NCI-H1092 (cell line): Measurements from ENCODE around the gene EME1.

Experiments
- DNase-seq: peaks from one replicate; lab custom pipeline; 2025; lab: John Stamatoyannopoulos, UW

EME1 gene

DNA sequence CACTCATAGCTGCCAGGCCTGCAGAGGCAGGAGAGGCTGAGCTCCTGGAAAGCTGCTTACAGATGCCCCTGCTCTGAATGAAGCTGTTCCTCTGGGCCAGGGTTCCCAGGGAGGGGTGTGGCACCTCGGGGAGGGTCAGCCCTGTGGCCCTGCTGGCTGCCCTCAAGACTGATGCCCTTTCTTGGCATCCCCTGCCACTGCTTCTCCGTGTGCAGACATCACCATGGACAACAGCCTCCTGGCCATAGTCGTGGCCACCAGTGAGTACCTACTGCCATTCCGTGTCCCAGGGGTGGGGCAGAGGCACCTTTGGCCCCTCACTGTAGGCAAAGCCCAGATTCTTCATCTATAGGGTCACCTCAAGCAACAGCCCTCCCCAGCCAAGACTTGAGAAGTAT lies 9.0 kb upstream of the EME1 start:
- no peak for DNase-seq

- DNase-seq, result no peak
Observed at GRCh38 chr17:50364715-50365114, 8.3 kb upstream of the EME1 start.

GRCh38 chr17:50365165-50365564 lies 7.9 kb upstream of the EME1 start:
- DNase-seq, result no peak

DNA sequence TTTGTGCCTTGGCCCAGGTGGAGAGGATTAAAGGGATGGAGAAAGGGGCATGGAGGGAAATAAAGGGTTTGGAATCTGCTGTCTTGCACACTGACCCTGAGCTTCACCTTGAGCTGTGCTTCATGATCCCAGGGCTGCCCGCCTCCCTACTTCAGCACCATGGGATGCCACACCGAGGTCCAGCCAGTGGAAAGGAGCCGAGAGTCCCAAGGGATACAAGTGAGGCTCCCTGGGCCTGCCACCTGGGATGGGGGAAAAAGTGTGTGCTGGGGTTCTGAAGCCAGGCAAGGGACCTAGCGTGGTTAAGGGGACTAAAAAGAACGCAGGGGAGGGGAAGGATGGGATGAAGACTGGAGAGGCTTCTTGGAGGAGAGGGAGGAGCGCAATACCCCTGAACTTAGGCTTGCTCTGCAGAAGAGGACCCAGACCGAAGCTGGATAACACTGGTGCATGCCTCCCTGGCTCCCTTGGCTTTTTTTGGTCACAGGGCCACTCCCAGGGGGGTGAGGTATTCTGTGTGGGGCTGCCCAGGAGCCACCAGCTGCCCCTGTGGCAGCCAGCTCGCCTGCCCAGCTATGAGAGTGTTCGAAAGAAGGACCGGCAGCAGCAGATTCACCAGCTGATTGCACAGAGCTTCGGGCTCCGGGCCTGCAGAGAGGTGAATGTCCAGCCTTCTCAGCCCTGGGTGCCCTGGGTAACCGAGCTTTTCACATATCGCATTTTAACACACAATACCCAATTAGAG lies 7.2 kb upstream of the EME1 start:
- no peak for DNase-seq

DNA sequence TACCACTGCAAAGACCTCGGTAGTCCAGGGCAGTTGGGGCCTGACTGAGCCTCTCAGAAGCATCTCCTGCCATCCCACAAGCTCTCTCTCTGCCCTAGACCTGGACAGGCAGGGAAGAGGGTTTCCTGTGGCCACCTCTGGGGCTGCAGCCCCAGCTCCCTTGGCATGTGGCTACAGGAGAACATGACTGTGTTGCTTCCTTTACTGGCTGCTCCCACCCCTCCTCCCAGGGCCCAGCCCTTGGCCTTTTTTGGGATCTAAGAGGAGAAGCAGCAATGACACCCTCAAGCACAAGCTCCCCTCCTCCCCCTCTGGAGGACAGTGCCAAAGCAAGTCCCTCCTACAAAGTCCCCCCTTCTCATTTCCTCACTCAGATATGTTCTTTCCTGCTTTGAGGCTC lies 5.6 kb upstream of the EME1 start:
- no peak for DNase-seq

DNA sequence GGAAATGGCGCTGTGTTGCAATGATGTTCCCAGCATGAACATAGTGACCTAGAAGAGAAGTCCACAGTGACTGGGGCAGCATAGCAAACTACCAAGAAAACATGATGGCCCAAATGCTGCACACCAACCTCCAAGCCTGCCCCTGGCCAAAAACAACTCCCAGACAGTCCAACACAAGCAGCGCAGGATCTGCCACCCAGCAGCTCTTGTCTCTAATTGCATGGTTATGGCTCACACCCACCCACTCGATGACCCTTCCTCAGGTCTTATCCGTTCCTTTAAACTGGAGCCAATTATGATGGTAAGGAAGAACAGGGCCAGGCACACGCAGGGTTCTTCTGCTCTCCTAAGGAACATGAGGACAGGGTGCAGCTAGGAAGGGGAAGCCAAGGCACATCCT lies 3.0 kb upstream of the EME1 start:
- no peak for DNase-seq

DNA sequence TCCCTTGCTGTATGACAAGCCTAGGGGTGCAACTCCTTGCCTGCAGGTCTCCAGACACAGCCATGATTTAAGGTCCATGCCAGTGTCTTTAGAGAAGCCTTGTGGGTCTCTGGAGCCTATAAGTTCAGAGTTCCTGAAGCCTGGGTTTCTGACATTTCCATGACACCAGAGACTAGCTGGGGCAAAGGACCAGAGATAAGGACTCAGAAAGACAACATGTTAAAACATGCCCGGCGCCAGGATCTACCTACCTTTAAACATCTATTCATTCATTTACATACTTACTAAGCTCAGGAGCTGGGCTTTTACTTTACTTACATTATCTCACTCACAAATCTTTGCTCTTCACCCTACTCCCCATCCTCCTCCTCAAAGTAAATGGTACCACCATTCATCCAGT lies 1.5 kb upstream of the EME1 start:
- no peak for DNase-seq

DNA sequence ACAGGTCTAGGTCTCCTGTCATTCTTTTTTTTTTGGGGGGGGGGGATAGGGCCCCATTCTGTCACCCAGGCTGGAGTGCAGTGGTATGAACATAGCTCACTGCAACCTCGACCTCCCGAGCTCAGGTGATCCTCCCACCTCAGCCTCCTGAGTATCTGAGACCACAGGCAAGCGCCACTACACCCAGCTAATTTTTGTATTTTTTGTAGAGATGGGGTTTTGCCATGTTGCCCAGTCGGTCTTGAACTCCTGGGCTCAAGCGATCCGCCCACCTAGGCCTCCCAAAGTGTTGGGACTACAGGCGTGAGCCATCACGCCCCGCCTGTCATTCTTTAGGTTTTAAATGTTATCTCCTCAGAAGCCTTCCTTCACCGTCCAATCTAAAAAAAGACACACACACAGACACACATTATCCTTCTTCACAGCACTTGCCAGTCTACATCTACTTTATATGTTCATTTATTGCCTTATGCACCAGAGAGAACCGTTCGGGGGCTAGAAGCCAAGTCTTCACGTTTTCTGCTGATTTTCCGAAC lies 739 bp upstream of the EME1 start:
- DNase-seq, result no peak

DNA sequence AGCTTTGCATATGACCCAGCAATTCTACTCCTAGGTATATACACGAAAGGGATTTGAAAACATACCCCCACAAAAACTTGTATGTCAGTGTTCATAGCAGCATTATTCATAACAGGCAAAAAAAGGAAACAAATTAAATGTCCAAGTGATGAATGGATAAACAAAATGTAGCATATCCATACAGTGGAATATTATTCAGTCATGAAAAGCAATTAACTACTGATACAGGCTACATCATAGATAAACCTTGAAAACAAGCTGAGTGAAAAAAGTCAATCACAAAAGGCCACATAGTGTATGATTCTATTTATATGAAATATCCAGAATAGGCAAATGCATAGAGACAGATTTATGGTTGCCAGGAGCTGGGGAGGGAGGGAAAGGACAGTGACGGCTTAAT lies 676 bp downstream of the EME1 start:
- DNase-seq, result no peak

GRCh38 chr17:50375858-50376538 lies 3.0 kb downstream of the EME1 start:
- DNase-seq, result no peak

DNA sequence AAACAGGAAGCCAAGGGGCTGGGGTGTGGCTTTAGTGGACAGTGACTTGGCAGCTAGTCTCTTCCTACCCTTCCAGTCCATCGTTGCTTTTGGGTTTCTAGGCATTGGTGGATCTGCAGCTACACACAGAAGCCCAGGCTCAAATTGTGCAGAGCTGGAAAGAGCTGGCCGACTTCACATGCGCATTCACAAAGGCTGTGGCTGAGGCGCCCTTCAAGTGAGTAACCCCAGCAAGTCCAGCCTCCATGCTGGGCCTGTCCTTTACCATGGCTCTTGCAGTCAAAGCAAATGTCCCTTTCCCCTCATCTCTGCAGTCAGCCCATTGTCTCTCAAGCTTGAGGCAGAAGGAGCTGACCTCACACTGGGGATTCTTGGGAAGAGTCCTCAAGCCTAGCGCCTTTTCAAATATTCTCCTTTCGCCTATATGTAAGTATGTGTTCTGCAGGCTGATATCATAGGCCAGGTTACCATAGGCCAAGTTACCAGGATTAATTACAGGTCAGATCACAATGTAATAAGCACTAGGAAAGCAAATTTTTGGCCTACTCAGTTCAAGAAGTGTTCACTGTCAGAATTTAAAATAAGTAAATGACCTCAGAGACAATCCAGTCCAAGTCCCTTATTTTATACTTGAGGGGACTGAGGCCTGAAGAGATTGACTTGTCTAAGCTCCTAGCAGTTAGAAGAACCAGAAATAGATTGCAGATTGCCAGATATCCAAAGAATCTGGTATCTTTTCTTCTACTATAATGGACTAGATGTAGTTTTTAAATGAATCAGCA lies 6.5 kb downstream of the EME1 start:
- DNase-seq, result no peak

GRCh38 chr17:50380369-50381259 lies 7.6 kb downstream of the EME1 start:
- no peak for DNase-seq

DNA sequence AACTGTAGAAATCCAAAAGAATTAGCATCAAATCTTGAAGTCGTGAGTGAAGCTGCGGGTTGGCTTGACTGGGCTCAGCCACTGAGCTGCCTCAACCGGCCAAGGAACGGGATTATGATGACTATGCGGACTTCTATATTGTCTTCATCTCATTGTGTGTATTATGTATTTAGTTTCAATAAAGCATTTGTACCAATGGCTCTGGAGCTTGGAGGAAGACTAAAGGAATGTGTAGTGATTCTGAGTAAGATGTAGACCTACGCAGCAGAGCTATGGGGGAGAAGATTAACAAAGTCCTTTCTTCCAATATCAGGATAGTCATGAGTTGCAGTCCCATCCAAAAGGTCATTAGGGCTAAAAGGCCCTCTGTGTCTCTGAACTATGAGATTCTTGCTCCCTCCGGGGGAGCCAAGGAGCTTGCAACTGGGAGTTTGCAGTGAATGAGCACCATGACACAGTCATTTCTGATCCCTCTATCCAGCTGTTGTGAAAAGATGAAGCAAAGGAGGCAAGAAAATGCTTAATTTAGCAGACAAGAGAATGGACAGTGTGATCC lies 8.3 kb downstream of the EME1 start:
- no peak for DNase-seq

- DNase-seq, result no peak
Observed at GRCh38 chr17:50381920-50382319, 8.9 kb downstream of the EME1 start.

DNA sequence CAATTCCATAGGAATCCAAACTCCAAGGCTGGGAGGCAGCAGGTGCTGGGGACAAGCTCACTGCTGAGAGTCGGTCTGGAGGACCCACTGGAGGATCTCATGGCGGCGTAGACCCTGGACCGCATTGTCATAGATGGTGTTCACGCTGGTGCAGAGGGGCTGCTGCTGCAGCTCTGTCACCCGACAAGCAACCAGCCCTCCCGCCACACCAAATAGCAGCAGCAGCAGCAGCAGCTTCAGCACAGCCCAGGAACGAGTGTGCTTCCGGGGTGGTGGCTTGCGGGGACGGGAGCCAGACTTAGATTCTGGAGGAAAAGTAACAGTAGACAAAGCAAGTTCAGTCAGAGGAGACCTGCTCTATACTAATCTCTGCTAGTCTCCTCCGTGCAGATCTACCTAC lies 9.9 kb downstream of the EME1 start:
- no peak for DNase-seq

GRCh38 chr17:50386510-50386909 lies 13.5 kb downstream of the EME1 start:
- DNase-seq, result no peak

DNA sequence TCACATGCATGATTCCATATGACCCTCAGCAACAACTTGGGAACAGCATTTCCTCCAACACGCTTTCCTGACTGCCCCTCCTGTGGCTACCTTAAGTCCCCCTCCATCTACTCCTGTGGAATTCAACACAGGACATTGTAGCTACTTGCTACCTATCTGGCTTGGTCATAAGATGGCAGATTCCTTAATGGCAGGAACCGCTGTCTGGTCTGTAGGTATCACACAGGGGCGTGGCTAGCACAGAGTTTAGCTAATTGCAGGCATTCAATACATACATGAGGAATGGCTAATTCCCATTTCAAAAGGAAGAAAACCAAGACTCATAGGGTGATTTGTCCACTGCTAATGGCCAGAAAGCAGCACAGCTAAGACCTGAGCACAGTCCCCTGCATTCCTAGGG lies 15.7 kb downstream of the EME1 start:
- no peak for DNase-seq

GRCh38 chr17:50389534-50389933 lies 16.5 kb downstream of the EME1 start:
- DNase-seq, result no peak

GRCh38 chr17:50392621-50393020 lies 19.6 kb downstream of the EME1 start:
- DNase-seq, result no peak

DNA sequence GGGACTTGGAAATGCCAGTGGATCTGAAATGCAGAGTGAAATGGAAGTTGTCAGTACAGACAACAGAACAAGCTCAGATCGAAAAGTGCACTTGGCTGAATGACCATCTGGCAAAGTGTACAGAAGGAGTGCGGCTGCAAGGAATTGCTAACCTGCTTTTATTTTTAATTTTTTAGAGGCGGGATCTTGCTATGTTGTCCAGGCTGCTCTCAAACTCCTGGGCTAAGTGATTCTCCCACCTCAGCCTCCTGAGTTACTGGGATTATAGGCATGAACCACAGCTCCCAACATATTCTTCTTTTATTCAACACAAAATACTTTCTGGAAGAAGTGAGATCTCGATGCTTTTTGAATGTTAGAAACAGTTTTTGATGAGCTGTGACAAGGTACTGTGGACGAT lies 20.7 kb downstream of the EME1 start:
- DNase-seq, result no peak

DNA sequence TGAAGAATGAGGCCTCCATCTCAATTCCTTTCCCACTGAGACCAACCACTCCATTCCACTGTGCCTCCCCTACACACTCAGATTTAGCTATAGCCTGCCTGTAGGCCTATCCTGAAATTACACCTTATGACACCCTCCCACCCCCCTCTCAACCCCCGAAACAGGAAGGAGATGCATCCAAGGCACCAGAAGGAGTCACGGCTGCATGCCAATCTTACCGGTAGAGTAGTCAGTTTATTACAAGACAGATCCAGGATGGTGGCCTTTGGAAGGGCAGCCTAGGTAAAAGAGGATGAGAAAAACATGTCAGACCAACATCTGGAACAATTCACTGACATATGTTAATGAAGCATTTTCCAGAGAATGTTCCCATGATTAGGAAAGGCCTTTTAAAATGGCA lies 21.7 kb downstream of the EME1 start:
- no peak for DNase-seq
